Mesenchymal stem cell (in vitro differentiated cells and primary cell): ENCODE data around the gene PGA3.
"Not testable (repeated sequence)": the region's sequence is repeated elsewhere in the genome, so short reads cannot be mapped to it uniquely, and the experiment has no call there.

Experiments
- DNase-seq: peaks from one replicate; pipeline ENCODE4 v3.0.0-alpha.2; 2013
- H2AFZ ChIP-seq: one replicate; pipeline ENCODE4 v1.6.1; 2013; ENCODE audit warnings: low read depth, mild to moderate bottlenecking, control low read depth, inconsistent platforms, low read length, moderate library complexity
- H2AK5ac ChIP-seq: 2 replicates; pipeline ENCODE4 v1.6.1; 2013; ENCODE audit warnings: low read length, moderate library complexity, mild to moderate bottlenecking, inconsistent platforms; ENCODE audit not compliant: severe bottlenecking
- H2BK120ac ChIP-seq: one replicate; pipeline ENCODE4 v1.6.1; 2013; ENCODE audit warnings: low read depth, mild to moderate bottlenecking, inconsistent platforms, low read length, moderate library complexity
- H2BK12ac ChIP-seq, 2 experiments: one replicate each; pipeline ENCODE4 v1.6.1; 2013; ENCODE audit warnings: inconsistent platforms in 2 of 2, low read length in 2 of 2, mild to moderate bottlenecking in 2 of 2, moderate library complexity in 2 of 2, control low read depth in 1 of 2
- H2BK15ac ChIP-seq: one replicate; pipeline ENCODE4 v1.6.1; 2013; ENCODE audit warnings: mild to moderate bottlenecking, low read depth, inconsistent platforms; ENCODE audit not compliant: poor library complexity, severe bottlenecking
- H2BK5ac ChIP-seq: 2 replicates; pipeline ENCODE4 v1.6.1; 2013; ENCODE audit warnings: low read depth, mild to moderate bottlenecking, low read length, control low read depth, inconsistent platforms; ENCODE audit not compliant: poor library complexity, severe bottlenecking
- H3K14ac ChIP-seq, 2 experiments: one replicate each; pipeline ENCODE4 v1.6.1; 2013; ENCODE audit warnings: inconsistent platforms in 2 of 2, low read length in 2 of 2, control low read depth in 1 of 2, mild to moderate bottlenecking in 1 of 2, moderate library complexity in 1 of 2
- H3K18ac ChIP-seq, 2 experiments: one replicate each; pipeline ENCODE4 v1.6.1; 2013; ENCODE audit warnings: inconsistent platforms in 2 of 2, low read length in 2 of 2, control low read depth in 1 of 2, low read depth in 1 of 2, mild to moderate bottlenecking in 1 of 2
- H3K23ac ChIP-seq, 2 experiments: one replicate each; pipeline ENCODE4 v1.6.1; 2013; ENCODE audit warnings: inconsistent platforms in 2 of 2, low read length in 2 of 2, mild to moderate bottlenecking in 2 of 2, moderate library complexity in 2 of 2, control low read depth in 1 of 2
- H3K27ac ChIP-seq: 2 replicates; pipeline ENCODE4 v1.5.1; 2013; ENCODE audit warnings: mild to moderate bottlenecking, moderate library complexity, low read length, control low read depth, inconsistent platforms; ENCODE audit not compliant: poor library complexity, severe bottlenecking
- H3K27me3 ChIP-seq, 2 experiments: 2 replicates each; pipeline versions ENCODE4 v1.6.1 to v1.7.0; 2013; ENCODE audit warnings: low read length in 2 of 2, mild to moderate bottlenecking in 2 of 2, moderate library complexity in 2 of 2, control low read depth in 1 of 2, inconsistent platforms in 1 of 2; ENCODE audit not compliant: control insufficient read depth in 1 of 2, insufficient read depth in 1 of 2
- H3K36me3 ChIP-seq, 2 experiments: 2 replicates each; pipeline versions ENCODE4 v1.6.1 to v1.7.0; 2013; ENCODE audit warnings: low read length in 2 of 2, control low read depth in 1 of 2, inconsistent platforms in 1 of 2, low read depth in 1 of 2, mild to moderate bottlenecking in 1 of 2; ENCODE audit not compliant: insufficient read depth in 2 of 2, control insufficient read depth in 1 of 2
- H3K4ac ChIP-seq, 2 experiments: one replicate each; pipeline ENCODE4 v1.6.1; 2013; ENCODE audit warnings: inconsistent platforms in 2 of 2, low read length in 2 of 2, mild to moderate bottlenecking in 2 of 2, moderate library complexity in 2 of 2, control low read depth in 1 of 2, low read depth in 1 of 2
- H3K4me1 ChIP-seq: 2 replicates; pipeline ENCODE4 v1.6.1; 2013; ENCODE audit warnings: low read depth, low read length, control low read depth; ENCODE audit not compliant: control insufficient read depth, insufficient read depth
- H3K4me2 ChIP-seq: 2 replicates; pipeline ENCODE4 v1.6.1; 2013; ENCODE audit warnings: low read length, mild to moderate bottlenecking, inconsistent platforms; ENCODE audit not compliant: poor library complexity, severe bottlenecking
- H3K4me3 ChIP-seq, 2 experiments: 2 replicates each; pipeline versions ENCODE4 v1.5.1 to v1.7.0; 2013; ENCODE audit warnings: low read length in 2 of 2, mild to moderate bottlenecking in 2 of 2, control low read depth in 1 of 2, low read depth in 1 of 2; ENCODE audit not compliant: insufficient read depth in 1 of 2
- H3K79me1 ChIP-seq: replicated peaks from 2 replicates; pipeline ENCODE4 v1.6.1; 2013; ENCODE audit warnings: mild to moderate bottlenecking, control low read depth, low read length, inconsistent platforms; ENCODE audit not compliant: poor library complexity, severe bottlenecking
- H3K9ac ChIP-seq: 2 replicates; pipeline ENCODE4 v1.7.0; 2013; ENCODE audit warnings: mild to moderate bottlenecking, low read length, moderate library complexity
- H3K9me3 ChIP-seq: 2 replicates; pipeline ENCODE4 v1.7.0; 2013; ENCODE audit warnings: mild to moderate bottlenecking, low read length; ENCODE audit not compliant: control insufficient read depth
- H4K8ac ChIP-seq: one replicate; pipeline ENCODE4 v1.6.1; 2013; ENCODE audit warnings: inconsistent platforms, mild to moderate bottlenecking, low read length, moderate library complexity
- H4K91ac ChIP-seq: one replicate; pipeline ENCODE4 v1.6.1; 2013; ENCODE audit warnings: mild to moderate bottlenecking, low read length, inconsistent platforms
- WGBS: methylation state at CpG from one replicate; pipeline ENCODE4 v1.1.7; 2013; ENCODE audit warnings: mixed read lengths; 5-methylcytosine and 5-hydroxymethylcytosine counted together

PGA3 gene

DNA sequence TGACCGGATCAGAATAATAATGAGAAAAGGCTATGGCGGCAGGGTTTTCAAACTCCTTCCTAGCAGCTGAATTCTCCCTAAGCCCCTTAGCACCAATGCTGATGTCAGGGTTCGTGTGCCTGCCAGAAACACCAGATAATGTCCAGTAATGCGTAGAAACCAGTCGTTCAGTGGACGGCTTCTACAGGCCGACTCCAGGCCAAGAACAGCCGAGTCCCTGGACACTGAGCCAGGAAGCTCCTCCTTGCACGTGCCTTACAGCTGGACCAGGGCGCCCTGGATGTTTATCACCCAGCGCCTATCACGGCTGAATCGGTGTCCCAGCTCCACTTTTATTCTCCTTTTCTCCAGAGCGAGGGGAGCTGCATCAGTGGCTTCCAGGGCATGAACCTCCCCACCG lies 8.9 kb downstream of the PGA3 start:
- H3K14ac ChIP-seq, H3K4me2 ChIP-seq, H2BK120ac ChIP-seq, H2BK12ac ChIP-seq, H3K4me1 ChIP-seq, DNase-seq, H3K4me3 ChIP-seq, H2BK5ac ChIP-seq, H3K9ac ChIP-seq, H4K91ac ChIP-seq, H3K23ac ChIP-seq, H3K27me3 ChIP-seq, H2AK5ac ChIP-seq, H2BK15ac ChIP-seq, H3K18ac ChIP-seq, H3K27ac ChIP-seq, H3K4ac ChIP-seq, H3K9me3 ChIP-seq, H2AFZ ChIP-seq, H3K79me1 ChIP-seq, H3K36me3 ChIP-seq, H4K8ac ChIP-seq: not testable (repeated sequence)
- no CpG with 5 or more reads among the region's 15 CpGs for WGBS

DNA sequence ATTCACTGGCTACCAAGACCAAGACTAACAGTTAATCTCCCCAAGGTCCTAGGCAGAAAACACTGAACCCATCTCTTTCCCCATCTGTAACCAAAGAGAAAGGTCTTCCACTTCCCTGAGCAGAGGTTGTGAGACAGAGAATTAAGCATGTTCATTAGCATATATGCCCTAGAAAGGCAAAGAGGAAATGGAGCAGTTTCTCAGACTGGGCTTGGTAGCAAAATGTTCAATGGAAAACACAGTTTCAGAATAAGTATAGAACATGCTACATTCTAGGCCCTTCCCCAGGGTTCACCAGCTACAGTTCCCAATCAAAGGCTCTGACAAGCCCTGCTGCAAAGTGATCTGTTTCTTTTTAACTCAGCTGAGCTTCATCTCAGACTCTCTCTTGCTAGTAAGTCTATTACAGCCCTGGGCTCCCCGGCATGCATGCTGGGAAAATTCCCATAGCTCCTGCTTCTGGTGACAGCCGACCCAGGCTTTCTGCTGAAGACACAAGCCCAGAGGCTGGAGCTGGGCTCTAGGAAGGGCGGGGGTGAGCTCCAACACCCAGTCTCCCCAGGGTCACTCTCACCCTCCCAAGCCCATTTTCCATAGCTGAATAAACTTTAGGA lies 10.5 kb downstream of the PGA3 start:
- DNase-seq, H3K9ac ChIP-seq, H2AFZ ChIP-seq, H3K79me1 ChIP-seq, H2BK5ac ChIP-seq, H3K4me2 ChIP-seq, H3K9me3 ChIP-seq, H2BK12ac ChIP-seq, H3K4me3 ChIP-seq, H3K23ac ChIP-seq, H2BK120ac ChIP-seq, H3K4ac ChIP-seq, H3K27me3 ChIP-seq, H3K4me1 ChIP-seq, H2BK15ac ChIP-seq, H3K36me3 ChIP-seq, H3K27ac ChIP-seq, H2AK5ac ChIP-seq, H4K91ac ChIP-seq, H3K18ac ChIP-seq, H3K14ac ChIP-seq, H4K8ac ChIP-seq: not testable (repeated sequence)
- WGBS: no CpG with 5 or more reads among the region's 3 CpGs

DNA sequence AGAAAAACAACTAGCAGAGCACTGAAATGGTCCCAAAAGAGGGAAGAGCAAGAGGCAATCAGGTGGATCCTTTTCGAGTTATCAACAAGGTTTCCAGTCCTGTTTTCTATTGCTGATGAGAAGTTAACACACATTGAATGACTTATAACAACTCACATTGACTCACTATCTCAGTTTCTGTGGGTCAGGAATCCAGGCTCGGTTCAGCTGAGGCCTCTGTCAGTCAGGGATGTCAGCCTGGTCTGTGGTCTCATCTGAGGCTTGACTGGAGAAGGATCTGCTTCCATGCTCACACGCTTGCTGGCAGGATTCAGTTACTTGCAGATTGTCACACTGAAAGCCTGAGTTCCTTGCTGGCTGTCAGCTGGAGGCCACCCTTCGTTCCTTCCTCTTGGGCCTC lies 15.0 kb downstream of the PGA3 start:
- H3K27ac ChIP-seq, H3K4ac ChIP-seq, H3K4me3 ChIP-seq, H2AK5ac ChIP-seq, H3K9ac ChIP-seq, H3K23ac ChIP-seq, H3K18ac ChIP-seq, H2BK12ac ChIP-seq, H3K27me3 ChIP-seq, H4K8ac ChIP-seq, DNase-seq, H3K36me3 ChIP-seq, H3K79me1 ChIP-seq, H2AFZ ChIP-seq, H2BK120ac ChIP-seq, H3K14ac ChIP-seq, H3K4me1 ChIP-seq, H3K9me3 ChIP-seq, H2BK15ac ChIP-seq, H3K4me2 ChIP-seq, H4K91ac ChIP-seq, H2BK5ac ChIP-seq: not testable (repeated sequence)
- no CpG with 5 or more reads among the region's 4 CpGs for WGBS

DNA sequence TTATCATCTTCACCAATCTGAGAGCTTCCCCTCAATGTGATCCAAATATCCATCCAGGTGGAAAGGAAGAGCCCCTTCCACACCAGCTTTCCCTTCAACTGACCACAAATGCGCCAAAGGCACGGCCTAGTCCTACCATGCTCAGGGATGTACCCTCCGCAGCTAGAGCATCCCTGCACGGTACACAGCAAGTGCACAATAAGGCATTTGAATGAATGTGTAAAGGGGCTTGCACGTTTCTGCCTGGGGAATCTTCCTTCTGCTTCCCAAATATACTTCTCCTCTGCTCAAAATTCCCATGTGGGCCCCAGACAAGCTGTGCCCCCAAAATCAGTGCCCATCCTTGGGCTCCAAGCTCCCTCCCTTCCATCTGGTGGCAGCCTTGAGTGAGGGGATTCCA lies 15.7 kb downstream of the PGA3 start:
- H2AFZ ChIP-seq, H3K27ac ChIP-seq, H2BK12ac ChIP-seq, H3K18ac ChIP-seq, H2BK120ac ChIP-seq, H2BK5ac ChIP-seq, H3K4me1 ChIP-seq, H3K27me3 ChIP-seq, H3K14ac ChIP-seq, H3K36me3 ChIP-seq, H3K9me3 ChIP-seq, H3K9ac ChIP-seq, DNase-seq, H4K8ac ChIP-seq, H3K4ac ChIP-seq, H3K4me2 ChIP-seq, H3K23ac ChIP-seq, H3K4me3 ChIP-seq, H4K91ac ChIP-seq, H2AK5ac ChIP-seq, H2BK15ac ChIP-seq, H3K79me1 ChIP-seq: not testable (repeated sequence)
- WGBS: 72% methylated on average over 4 of the region's 5 CpGs
